WTC11 (cell line): ENCODE measurements around the gene HYAL1.

Experiments used
- RELA ChIP-seq: sonication (generic); formaldehyde crosslinking; IDR thresholded peaks from 2 replicates; pipeline ENCODE4 v1.8.1; 2022; ENCODE audit warnings: missing genetic modification reagents, mild to moderate bottlenecking, borderline replicate concordance
- SP1 ChIP-seq: sonication (generic); formaldehyde crosslinking; conservative IDR thresholded peaks from 2 replicates; pipeline ENCODE4 v1.8.1; 2022; ENCODE audit warnings: missing genetic modification reagents
- TF ChIP-seq, protein P1 (sequence below): sonication (generic); formaldehyde crosslinking; IDR thresholded peaks from 2 replicates; pipeline ENCODE4 v1.8.1; 2022; ENCODE audit warnings: low read depth, missing genetic modification reagents, borderline replicate concordance
- TF ChIP-seq, protein P2 (sequence below): fragments of 200-600 bp; IDR thresholded peaks from 2 replicates; pipeline ENCODE4 v1.8.0; 2022; ENCODE audit warnings: antibody characterized with exemption

DNA sequence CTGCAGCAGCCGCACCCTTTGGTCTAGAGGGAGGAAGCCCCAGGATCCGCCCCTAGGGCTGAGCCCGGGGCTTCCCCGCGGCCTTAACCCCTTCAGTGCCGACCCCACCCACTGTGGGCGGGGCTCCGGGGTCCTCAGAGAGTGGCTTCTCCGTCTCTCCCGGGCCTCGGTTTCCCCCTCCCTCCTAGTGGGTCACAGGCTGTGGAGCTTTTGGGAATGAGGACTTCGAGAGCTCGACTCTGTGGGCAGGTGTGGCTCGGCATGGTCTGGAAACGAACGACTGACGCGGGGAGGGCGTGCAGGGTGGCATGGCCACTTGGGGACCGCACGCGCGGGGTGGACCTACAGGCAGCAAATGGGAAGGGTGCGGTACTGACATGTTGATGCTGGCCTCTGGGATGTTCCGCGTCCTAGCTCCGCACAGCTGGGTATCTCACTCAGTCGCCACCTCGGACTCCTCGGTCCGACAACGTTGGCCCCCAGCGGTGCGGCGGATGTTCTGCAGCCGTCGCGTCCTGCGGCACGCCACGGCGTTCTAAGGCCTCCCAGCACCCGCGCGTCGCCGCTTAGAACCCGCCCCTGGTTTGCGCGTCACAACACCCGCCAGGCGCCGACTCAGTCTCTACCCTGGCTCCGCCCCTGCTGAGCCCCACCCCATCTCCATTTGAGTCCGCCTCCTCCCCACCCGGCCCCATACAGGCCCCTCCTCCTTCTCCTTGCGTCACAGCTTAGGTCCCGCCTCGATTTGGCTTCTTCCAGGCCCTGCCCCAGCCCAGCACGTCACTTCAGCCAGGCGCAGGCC is 4.3 kb downstream of the HYAL1 start, which contains the start of the genes HYAL3 and NAA80:
- TF ChIP-seq, protein P1, sequence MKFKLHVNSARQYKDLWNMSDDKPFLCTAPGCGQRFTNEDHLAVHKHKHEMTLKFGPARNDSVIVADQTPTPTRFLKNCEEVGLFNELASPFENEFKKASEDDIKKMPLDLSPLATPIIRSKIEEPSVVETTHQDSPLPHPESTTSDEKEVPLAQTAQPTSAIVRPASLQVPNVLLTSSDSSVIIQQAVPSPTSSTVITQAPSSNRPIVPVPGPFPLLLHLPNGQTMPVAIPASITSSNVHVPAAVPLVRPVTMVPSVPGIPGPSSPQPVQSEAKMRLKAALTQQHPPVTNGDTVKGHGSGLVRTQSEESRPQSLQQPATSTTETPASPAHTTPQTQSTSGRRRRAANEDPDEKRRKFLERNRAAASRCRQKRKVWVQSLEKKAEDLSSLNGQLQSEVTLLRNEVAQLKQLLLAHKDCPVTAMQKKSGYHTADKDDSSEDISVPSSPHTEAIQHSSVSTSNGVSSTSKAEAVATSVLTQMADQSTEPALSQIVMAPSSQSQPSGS, result no peak
- TF ChIP-seq, protein P2, sequence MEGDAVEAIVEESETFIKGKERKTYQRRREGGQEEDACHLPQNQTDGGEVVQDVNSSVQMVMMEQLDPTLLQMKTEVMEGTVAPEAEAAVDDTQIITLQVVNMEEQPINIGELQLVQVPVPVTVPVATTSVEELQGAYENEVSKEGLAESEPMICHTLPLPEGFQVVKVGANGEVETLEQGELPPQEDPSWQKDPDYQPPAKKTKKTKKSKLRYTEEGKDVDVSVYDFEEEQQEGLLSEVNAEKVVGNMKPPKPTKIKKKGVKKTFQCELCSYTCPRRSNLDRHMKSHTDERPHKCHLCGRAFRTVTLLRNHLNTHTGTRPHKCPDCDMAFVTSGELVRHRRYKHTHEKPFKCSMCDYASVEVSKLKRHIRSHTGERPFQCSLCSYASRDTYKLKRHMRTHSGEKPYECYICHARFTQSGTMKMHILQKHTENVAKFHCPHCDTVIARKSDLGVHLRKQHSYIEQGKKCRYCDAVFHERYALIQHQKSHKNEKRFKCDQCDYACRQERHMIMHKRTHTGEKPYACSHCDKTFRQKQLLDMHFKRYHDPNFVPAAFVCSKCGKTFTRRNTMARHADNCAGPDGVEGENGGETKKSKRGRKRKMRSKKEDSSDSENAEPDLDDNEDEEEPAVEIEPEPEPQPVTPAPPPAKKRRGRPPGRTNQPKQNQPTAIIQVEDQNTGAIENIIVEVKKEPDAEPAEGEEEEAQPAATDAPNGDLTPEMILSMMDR, result no peak; the same call in 1 of the 2 replicates
- TF ChIP-seq SP1 (CRISPR knock-in tag) (peak; percentile 64; the same call in 1 of the 2 replicates), RELA (CRISPR knock-in tag) (no peak; the same call in 1 of the 2 replicates)
